H1 (cell line): ENCODE results near the gene LGALS4. TPM values are rescaled to one million over a fixed set of nuclear protein-coding genes. Genes with fewer than 3 reads are reported as not detected.
"Not testable (repeated sequence)": the region's sequence is repeated elsewhere in the genome, so short reads cannot be mapped to it uniquely, and the experiment has no call there.

Source experiments
- CTCF ChIA-PET: fragments of 300-600 bp; sonication (Branson Sonifier 250); formaldehyde crosslinking; loops from one replicate; lab custom pipeline; 2021; ENCODE audit not compliant: partially characterized antibody; lab: Charles Lee
- POLR2A ChIA-PET: fragments of 300-600 bp; sonication (Branson Sonifier 250); formaldehyde crosslinking; loops from one replicate; lab custom pipeline; 2021; ENCODE audit warnings: inconsistent platforms; ENCODE audit not compliant: partially characterized antibody; lab: Charles Lee
- DNase-seq, 2 experiments: peaks; one replicate each; pipeline versions ENCODE4 v3.0.0 to v3.0.0-alpha.2; 2010 to 2022; ENCODE audit warnings: low spot score in 2 of 2, low read depth in 1 of 2, mixed read lengths in 1 of 2
- FAIRE-seq: peaks from 2 replicates; lab custom pipeline; 2011; peaks lifted over from hg19 to GRCh38; lab: Jason Lieb, UNC
- H2AFZ ChIP-seq: 2 replicates; pipeline ENCODE4 v1.8.1; 2012; ENCODE audit warnings: low read length, inconsistent platforms
- H2AK5ac ChIP-seq: 2 replicates; pipeline ENCODE4 v1.6.1; 2013; ENCODE audit warnings: low read depth, low read length
- H2BK120ac ChIP-seq: replicated peaks from 2 replicates; pipeline ENCODE3; 2013; ENCODE audit warnings: low read depth, low read length, inconsistent platforms
- H2BK12ac ChIP-seq: 2 replicates; pipeline ENCODE4 v1.6.1; 2013; ENCODE audit warnings: low read depth, low read length
- H2BK15ac ChIP-seq: 2 replicates; pipeline ENCODE4 v1.6.1; 2013; ENCODE audit warnings: low read length
- H2BK20ac ChIP-seq: 2 replicates; pipeline ENCODE4 v1.6.1; 2013; ENCODE audit warnings: low read length
- H2BK5ac ChIP-seq: 2 replicates; pipeline ENCODE4 v1.6.1; 2013; ENCODE audit warnings: low read depth, low read length
- H3K14ac ChIP-seq: 2 replicates; pipeline ENCODE4 v1.6.1; 2013; ENCODE audit warnings: inconsistent platforms; ENCODE audit not compliant: insufficient read length
- H3K18ac ChIP-seq: 2 replicates; pipeline ENCODE4 v1.6.1; 2013; ENCODE audit warnings: low read length; ENCODE audit errors: extremely low read depth
- H3K23ac ChIP-seq: 2 replicates; pipeline ENCODE4 v1.6.1; 2013; ENCODE audit warnings: inconsistent platforms; ENCODE audit not compliant: insufficient read length
- H3K23me2 ChIP-seq: 2 replicates; pipeline ENCODE4 v1.6.1; 2013; ENCODE audit warnings: low read depth, low read length
- H3K27ac ChIP-seq: 2 replicates; pipeline ENCODE4 v1.6.1; 2011; ENCODE audit warnings: low read depth, low read length, inconsistent platforms
- H3K27me3 ChIP-seq, 4 experiments: replicated peaks in 1 of 4; 1 replicate in 1 of 4; 2 replicates in 3 of 4; pipeline versions ENCODE4 v1.6.1 to v1.8.1; 2011 to 2013; ENCODE audit warnings: low read length in 3 of 4, mild to moderate bottlenecking in 3 of 4, inconsistent platforms in 2 of 4, mixed read lengths in 2 of 4, moderate library complexity in 1 of 4; ENCODE audit not compliant: control insufficient read depth in 3 of 4, insufficient read depth in 3 of 4; ENCODE audit errors: extremely low read depth in 1 of 4
- H3K36me3 ChIP-seq, 4 experiments: 2 replicates each; pipeline versions ENCODE4 v1.6.1 to v1.8.1; 2011 to 2013; ENCODE audit warnings: mild to moderate bottlenecking in 4 of 4, low read length in 3 of 4, moderate library complexity in 2 of 4, control low read depth in 1 of 4, inconsistent platforms in 1 of 4; ENCODE audit not compliant: insufficient read depth in 4 of 4, control insufficient read depth in 2 of 4
- H3K4ac ChIP-seq: replicated peaks from 2 replicates; pipeline ENCODE3; 2013; ENCODE audit warnings: low read length, low read depth, mixed read lengths, inconsistent platforms; ENCODE audit not compliant: insufficient read length
- H3K4me1 ChIP-seq, 4 experiments: replicated peaks in 1 of 4; 1 replicate in 1 of 4; 2 replicates in 3 of 4; pipeline versions ENCODE4 v1.6.1 to v1.8.1; 2011 to 2013; ENCODE audit warnings: low read length in 3 of 4, inconsistent platforms in 2 of 4, mixed read lengths in 1 of 4; ENCODE audit not compliant: insufficient read depth in 4 of 4, control insufficient read depth in 3 of 4
- H3K4me2 ChIP-seq, 2 experiments: 2 replicates each; pipeline versions ENCODE4 v1.6.1 to v1.8.1; 2011 to 2013; ENCODE audit warnings: low read depth in 2 of 2, low read length in 2 of 2, control low read depth in 1 of 2, inconsistent platforms in 1 of 2, mild to moderate bottlenecking in 1 of 2; ENCODE audit not compliant: insufficient read depth in 1 of 2
- H3K4me3 ChIP-seq, 4 experiments: fragments of 200-600, 300-600 bp in 1 of 4; sonication (generic), shearing (Covaris generic), sonication (Bioruptor Twin) in 1 of 4; 2 replicates each; pipeline versions ENCODE4 v1.5.1 to v1.8.1; 2011 to 2016; ENCODE audit warnings: low read length in 4 of 4, low read depth in 3 of 4, control low read depth in 2 of 4, inconsistent platforms in 2 of 4, mild to moderate bottlenecking in 2 of 4, mixed read lengths in 1 of 4, moderate library complexity in 1 of 4; ENCODE audit not compliant: insufficient read depth in 2 of 4; ENCODE audit errors: extremely low read depth in 1 of 4
- H3K56ac ChIP-seq: replicated peaks from 2 replicates; pipeline ENCODE3; 2013; ENCODE audit warnings: low read depth, mild to moderate bottlenecking, mixed read lengths, low read length, inconsistent platforms; ENCODE audit not compliant: insufficient read length
- H3K79me1 ChIP-seq: 2 replicates; pipeline ENCODE4 v1.6.1; 2013; ENCODE audit warnings: low read depth, low read length, control low read depth
- H3K79me2 ChIP-seq, 2 experiments: 2 replicates each; pipeline versions ENCODE4 v1.6.1 to v1.8.1; 2012 to 2013; ENCODE audit warnings: low read length in 2 of 2, mild to moderate bottlenecking in 2 of 2, inconsistent platforms in 1 of 2; ENCODE audit not compliant: insufficient read depth in 2 of 2, control insufficient read depth in 1 of 2
- H3K9ac ChIP-seq, 4 experiments: replicated peaks in 1 of 4; 1 replicate in 1 of 4; 2 replicates in 3 of 4; pipeline versions ENCODE4 v1.6.1 to v1.8.1; 2011 to 2013; ENCODE audit warnings: low read depth in 3 of 4, low read length in 3 of 4, control low read depth in 2 of 4, mild to moderate bottlenecking in 2 of 4, moderate library complexity in 2 of 4, inconsistent platforms in 1 of 4; ENCODE audit errors: extremely low read depth in 1 of 4
- H3K9me3 ChIP-seq, 2 experiments: 2 replicates each; pipeline versions ENCODE4 v1.6.1 to v1.8.1; 2012 to 2013; ENCODE audit warnings: mild to moderate bottlenecking in 2 of 2, moderate library complexity in 2 of 2, control low read depth in 1 of 2, inconsistent platforms in 1 of 2, low read depth in 1 of 2, low read length in 1 of 2, mixed read lengths in 1 of 2; ENCODE audit not compliant: insufficient read depth in 2 of 2
- H4K20me1 ChIP-seq, 2 experiments: replicated peaks in 1 of 2; 2 replicates each; pipeline versions ENCODE3 to v1.8.1; 2011 to 2013; ENCODE audit warnings: inconsistent platforms in 2 of 2, low read length in 2 of 2, mild to moderate bottlenecking in 1 of 2; ENCODE audit not compliant: insufficient read depth in 2 of 2, control insufficient read depth in 1 of 2
- H4K5ac ChIP-seq: 2 replicates; pipeline ENCODE4 v1.6.1; 2013; ENCODE audit warnings: low read length, low read depth, mixed read lengths, inconsistent platforms; ENCODE audit not compliant: insufficient read length
- H4K8ac ChIP-seq: 2 replicates; pipeline ENCODE4 v1.8.0; 2013; ENCODE audit warnings: mild to moderate bottlenecking, moderate library complexity, low read length, inconsistent platforms; ENCODE audit not compliant: insufficient read depth; ENCODE audit errors: extremely low read depth
- H4K91ac ChIP-seq: replicated peaks from 2 replicates; pipeline ENCODE3; 2013; ENCODE audit warnings: low read length, mixed read lengths, inconsistent platforms; ENCODE audit not compliant: insufficient read length
- WGBS, 2 experiments: shearing (Covaris generic) in 1 of 2; methylation state at CpG; one replicate each; pipeline versions ENCODE4 v1.1.6 to v1.1.7; 2013 to 2015; ENCODE audit warnings: low lambda C conversion rate in 2 of 2, mixed read lengths in 2 of 2, inconsistent platforms in 1 of 2, low coverage in 1 of 2, missing lambda C conversion rate in 1 of 2; ENCODE audit not compliant: insufficient replicate concordance in 2 of 2, insufficient coverage in 1 of 2, insufficient read length in 1 of 2; ENCODE audit errors: extremely low coverage in 1 of 2, missing lambda C conversion rate in 1 of 2; 5-methylcytosine and 5-hydroxymethylcytosine counted together
- polyA plus RNA-seq, 7 experiments: library from polyadenylated mRNA; depleted of rRNA in 3 of 7; stranded (reverse) in 5 of 7; unstranded in 2 of 7; fragments of >200 nt in 5 of 7; fragments of 200-250 nt in 2 of 7; gene quantifications; 1 replicate in 5 of 7; 2 replicates in 1 of 7; 4 replicates in 1 of 7; pipeline versions ENCODE4 v1.2.1 to v1.2.3, GENCODE V29; 2011 to 2013; ENCODE audit warnings: missing spikeins in 2 of 7, mixed read lengths in 2 of 7
- total RNA-seq: library from RNA; stranded (reverse); fragmentation: NEBNext Ultra II Directional; extraction: Animal tissue kit (Norgen Biotek cat#: 25700); gene quantifications from 2 replicates; pipeline ENCODE4 v1.2.1, GENCODE V29; 2021

Gene LGALS4
- total and polyA plus RNA-seq, 2 of the 8 experiments (the other 6 are each of a cell fraction or from before 2014, with no cell fraction given) = 0.32 to 0.37 TPM

GRCh38 chr19:38791451-38792064 lies 21.2 kb downstream of the LGALS4 start:
- H3K79me1 ChIP-seq, H2BK120ac ChIP-seq, H3K23ac ChIP-seq, H2AFZ ChIP-seq, H3K9me3 ChIP-seq, H4K8ac ChIP-seq, H2BK5ac ChIP-seq, H3K18ac ChIP-seq, DNase-seq, H2BK15ac ChIP-seq, H3K4ac ChIP-seq, CTCF ChIA-PET, H3K36me3 ChIP-seq, H2BK12ac ChIP-seq, H3K27ac ChIP-seq, H4K20me1 ChIP-seq, H3K23me2 ChIP-seq, H4K5ac ChIP-seq, H2AK5ac ChIP-seq, H3K79me2 ChIP-seq, POLR2A ChIA-PET, H2BK20ac ChIP-seq, H3K4me2 ChIP-seq, H3K56ac ChIP-seq, H3K14ac ChIP-seq, H3K4me1 ChIP-seq, H4K91ac ChIP-seq, H3K9ac ChIP-seq, FAIRE-seq, H3K4me3 ChIP-seq: not testable (repeated sequence)
- peaks cover 0 to 12% (median 3%) of the 10 kb centered on the region in 4 experiments; a peak in 4 of 7 replicates for H3K27me3 ChIP-seq
- no CpG with 5 or more reads among the region's 40 CpGs for WGBS, 2 experiments
